IMR-90 (cell line): Measurements from ENCODE around the gene FUT7. TPM values are rescaled to one million over a fixed set of nuclear protein-coding genes. Genes with fewer than 3 reads are reported as not detected.

Source experiments
- ATAC-seq: fragments of 200-7000 bp; cut with Tn5 transposase; 2 replicates; pipeline ENCODE4 v1.9.1; 2020; ENCODE audit warnings: low read depth, mild to moderate bottlenecking, moderate library complexity
- BruUV-seq: library from RNA; stranded (reverse); fragments of 400-500 nt; replicated peaks from 2 replicates; lab custom pipeline; 2021; lab: Mats Ljungman, UMichigan
- CTCF ChIA-PET: fragments of 300-600 bp; formaldehyde crosslinking; extraction: SDS; loops from one replicate; lab custom pipeline; 2021; ENCODE audit warnings: antibody characterized with exemption; lab: Yijun Ruan, JAX
- POLR2A ChIA-PET: fragments of 300-600 bp; sonication (Branson Sonifier 250); formaldehyde crosslinking; loops from one replicate; lab custom pipeline; 2022; ENCODE audit warnings: antibody characterized with exemption; ENCODE audit not compliant: unreplicated experiment; lab: Charles Lee
- DNase-seq: peaks from one replicate; pipeline ENCODE4 v3.0.0; 2013
- H2AFZ ChIP-seq: replicated peaks from 2 replicates; pipeline ENCODE3; 2013; ENCODE audit warnings: low read length, mild to moderate bottlenecking; ENCODE audit not compliant: poor library complexity
- H2AK5ac ChIP-seq: 2 replicates; pipeline ENCODE4 v1.6.1; 2013; ENCODE audit warnings: low read depth, low read length, inconsistent platforms
- H2AK9ac ChIP-seq: replicated peaks from 2 replicates; pipeline ENCODE3; 2013; ENCODE audit warnings: mild to moderate bottlenecking, low read depth, low read length, moderate library complexity; ENCODE audit not compliant: poor library complexity
- H2BK120ac ChIP-seq: 2 replicates; pipeline ENCODE4 v1.6.1; 2013; ENCODE audit warnings: low read depth, low read length, inconsistent platforms
- H2BK15ac ChIP-seq: 3 replicates; pipeline ENCODE4 v1.6.1; 2013; ENCODE audit warnings: low read depth, low read length, inconsistent platforms
- H2BK20ac ChIP-seq: 2 replicates; pipeline ENCODE4 v1.6.1; 2013; ENCODE audit warnings: low read depth, mild to moderate bottlenecking, inconsistent platforms, low read length, moderate library complexity
- H2BK5ac ChIP-seq: 2 replicates; pipeline ENCODE4 v1.6.1; 2013; ENCODE audit warnings: mild to moderate bottlenecking, low read depth, low read length, inconsistent platforms; ENCODE audit not compliant: poor library complexity, severe bottlenecking
- H3K14ac ChIP-seq: replicated peaks from 2 replicates; pipeline ENCODE4 v1.6.1; 2013; ENCODE audit warnings: low read depth, low read length, inconsistent platforms
- H3K18ac ChIP-seq: 2 replicates; pipeline ENCODE4 v1.6.1; 2013; ENCODE audit warnings: low read depth, low read length, control low read depth
- H3K23ac ChIP-seq: 2 replicates; pipeline ENCODE4 v1.6.1; 2013; ENCODE audit warnings: low read depth, low read length, inconsistent platforms
- H3K27ac ChIP-seq: 2 replicates; pipeline ENCODE4 v1.5.1; 2013; ENCODE audit warnings: mild to moderate bottlenecking, control low read depth, low read length; ENCODE audit not compliant: insufficient read depth
- H3K27me3 ChIP-seq: 2 replicates; pipeline ENCODE4 v1.6.1; 2013; ENCODE audit warnings: low read length; ENCODE audit not compliant: control insufficient read depth, insufficient read depth
- H3K36me3 ChIP-seq: 2 replicates; pipeline ENCODE4 v1.6.1; 2013; ENCODE audit warnings: low read length, mixed read lengths; ENCODE audit not compliant: control insufficient read depth, insufficient read depth
- H3K4ac ChIP-seq: 2 replicates; pipeline ENCODE4 v1.6.1; 2013; ENCODE audit warnings: low read depth, low read length, inconsistent platforms
- H3K4me1 ChIP-seq: 2 replicates; pipeline ENCODE4 v1.6.1; 2013; ENCODE audit warnings: low read length, mixed read lengths; ENCODE audit not compliant: control insufficient read depth, insufficient read depth
- H3K4me2 ChIP-seq: 2 replicates; pipeline ENCODE4 v1.6.1; 2013; ENCODE audit warnings: low read depth, mild to moderate bottlenecking, control low read depth, low read length, moderate library complexity
- H3K4me3 ChIP-seq: 2 replicates; pipeline ENCODE4 v1.5.1; 2013; ENCODE audit warnings: low read depth, mild to moderate bottlenecking, control low read depth, low read length, moderate library complexity; ENCODE audit not compliant: insufficient read depth
- H3K56ac ChIP-seq: 2 replicates; pipeline ENCODE4 v1.6.1; 2013; ENCODE audit warnings: low read length, inconsistent platforms; ENCODE audit not compliant: insufficient read depth; ENCODE audit errors: extremely low read depth
- H3K79me1 ChIP-seq, 2 experiments: 2 replicates each; pipeline ENCODE4 v1.6.1; 2013; ENCODE audit warnings: low read length in 2 of 2, inconsistent platforms in 1 of 2, low read depth in 1 of 2
- H3K9ac ChIP-seq: 2 replicates; pipeline ENCODE4 v1.6.1; 2013; ENCODE audit warnings: low read depth, low read length, control low read depth
- H3K9me1 ChIP-seq: 2 replicates; pipeline ENCODE4 v1.6.1; 2013; ENCODE audit warnings: low read length, inconsistent platforms; ENCODE audit not compliant: insufficient read depth
- H3K9me3 ChIP-seq: 2 replicates; pipeline ENCODE4 v1.6.1; 2013; ENCODE audit warnings: low read length; ENCODE audit not compliant: control insufficient read depth, insufficient read depth
- H4K20me1 ChIP-seq: 2 replicates; pipeline ENCODE4 v1.6.1; 2013; ENCODE audit warnings: low read length, inconsistent platforms; ENCODE audit not compliant: insufficient read depth
- H4K5ac ChIP-seq: 2 replicates; pipeline ENCODE4 v1.6.1; 2013; ENCODE audit warnings: mild to moderate bottlenecking, low read depth, low read length, control low read depth
- H4K8ac ChIP-seq, 2 experiments: 2 replicates each; pipeline ENCODE4 v1.6.1; 2013; ENCODE audit warnings: low read depth in 2 of 2, low read length in 2 of 2, control low read depth in 1 of 2, inconsistent platforms in 1 of 2
- H4K91ac ChIP-seq: 2 replicates; pipeline ENCODE4 v1.6.1; 2013; ENCODE audit warnings: low read depth, low read length, inconsistent platforms; ENCODE audit not compliant: insufficient read depth
- NFE2L2 ChIP-seq: fragments of 150-350 bp; IDR thresholded peaks from 2 replicates; pipeline ENCODE4 v1.6.1; 2016; ENCODE audit warnings: low read depth, mild to moderate bottlenecking, low read length
- RAD21 ChIP-seq: IDR thresholded peaks from 2 replicates; pipeline ENCODE4 v1.6.1; 2012; ENCODE audit warnings: low read length, improper control_type of control experiment
- RCOR1 ChIP-seq: IDR thresholded peaks from 2 replicates; pipeline ENCODE4 v1.6.1; 2012; ENCODE audit warnings: mild to moderate bottlenecking, low read length, improper control_type of control experiment; ENCODE audit not compliant: insufficient replicate concordance
- SMC3 ChIP-seq: fragments of 150-350 bp; IDR thresholded peaks from 2 replicates; pipeline ENCODE4 v1.6.1; 2016; ENCODE audit warnings: low read depth, mild to moderate bottlenecking, antibody characterized with exemption, low read length, moderate library complexity
- WGBS, 2 experiments: methylation state at CpG; one replicate each; pipeline versions ENCODE4 v1.1.5 to v1.1.7; 2013; ENCODE audit warnings: missing lambda C conversion rate in 2 of 2; ENCODE audit not compliant: insufficient read length in 1 of 2; ENCODE audit errors: extremely low coverage in 2 of 2; 5-methylcytosine and 5-hydroxymethylcytosine counted together
- dilution Hi-C: fragments of 300-500 bp; cut with HindIII; formaldehyde crosslinking; loops from one replicate; pipeline ENCODE4 v1.14.3; 2018; ENCODE audit warnings: low sequenced_read_pairs; ENCODE audit not compliant: unreplicated experiment
- in situ Hi-C: fragments of 300-500 bp; cut with MboI; formaldehyde crosslinking; loops from 3 replicates; pipeline ENCODE4 v1.14.3; 2019; ENCODE audit warnings: low sequenced_read_pairs, inconsistent platforms, mixed read lengths
- intact Hi-C: fragments of 100-400 bp; cut with micrococcal nuclease; formaldehyde crosslinking; loops from 2 replicates; pipeline ENCODE4 v1.10.0; 2022
- polyA plus RNA-seq, 3 experiments: library from polyadenylated mRNA; depleted of rRNA; stranded (reverse); fragments of >200 nt; gene quantifications; 2 replicates each; pipeline ENCODE4 v1.2.3, GENCODE V29; 2012; ENCODE audit warnings: low replicate concordance in 1 of 3
- total RNA-seq: library from RNA; depleted of rRNA; stranded (reverse); fragments of >200 nt; gene quantifications from 2 replicates; pipeline ENCODE4 v1.2.3, GENCODE V29; 2012
- TF ChIP-seq, protein P1 (sequence below): fragments of 150-350 bp; IDR thresholded peaks from 2 replicates; pipeline ENCODE4 v1.6.1; 2017; ENCODE audit warnings: mild to moderate bottlenecking, antibody characterized with exemption, low read length, low read depth
- TF ChIP-seq, protein P2 (sequence below): conservative IDR thresholded peaks from 2 replicates; pipeline ENCODE4 v1.5.1; 2012; ENCODE audit warnings: mild to moderate bottlenecking, low read depth, low read length, improper control_type of control experiment

The FUT7 gene
- total and polyA plus RNA-seq, 2 of the 4 experiments (the other 2 are of a cell fraction), result not detected

DNA sequence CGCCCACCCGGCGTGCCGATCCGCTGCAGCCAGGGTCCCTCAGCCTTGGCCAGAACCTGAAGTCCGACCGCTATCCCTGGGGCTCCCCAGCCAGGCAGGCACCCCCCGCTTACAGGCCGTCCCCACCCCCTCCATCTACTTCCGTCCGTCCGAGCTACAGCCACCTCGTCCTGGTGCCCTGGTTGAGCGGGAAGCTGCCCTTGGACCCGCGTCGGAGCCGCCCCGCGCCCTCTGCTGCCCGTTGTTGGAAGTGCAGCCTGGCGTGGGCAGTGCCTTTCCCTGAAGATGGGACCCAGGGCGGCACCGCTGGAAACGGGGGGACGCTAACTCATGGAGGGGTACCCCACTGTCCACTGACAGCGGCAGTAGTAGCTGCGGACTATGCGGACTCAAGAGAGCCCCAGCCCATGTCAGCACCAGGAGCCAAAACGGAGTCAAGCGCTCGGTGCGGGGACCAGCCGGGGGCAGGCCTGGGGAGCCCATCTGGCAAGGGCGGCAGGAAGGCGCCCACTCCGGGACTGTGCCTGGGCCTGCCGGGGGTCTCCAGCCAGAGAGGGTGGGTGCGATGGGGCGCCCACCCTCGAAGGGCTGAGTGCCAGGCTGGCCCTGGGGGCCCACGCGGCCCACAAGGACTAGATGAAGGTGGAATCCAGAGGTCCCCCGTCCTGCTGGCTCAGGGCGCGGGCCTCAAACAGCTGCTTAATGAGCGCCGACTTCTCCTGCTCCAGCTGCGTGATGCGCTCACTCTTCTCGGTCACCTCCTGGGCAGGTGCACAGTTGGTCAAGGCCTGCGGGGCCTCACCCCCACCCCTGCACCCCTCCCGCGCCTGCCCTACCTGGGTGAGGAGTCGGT lies 32.4 kb upstream of the FUT7 start:
- ATAC-seq, result peak; percentile 95
- dilution Hi-C loops, result no loop called here
- CTCF ChIA-PET, result interaction anchor here (0.7 to 1.9 kb wide), 8 partner anchors 9 to 125 kb away, joined by 3 to 17 read pairs (median 4); partner anchors contain the start of genes MAN1B1, NPDC1 and UAP1L1

More for the DNA sequence above, 32.4 kb upstream of the FUT7 start:
- Histone ChIP-seq H4K20me1 (no peaks in the 10 kb centered on the region), H2AK5ac (no peak overlapping the region), H2AK9ac (peak overlapping the region; percentile 37), H3K4ac (no peak overlapping the region), H3K27ac (no peak overlapping the region), H3K36me3 (no peaks in the 10 kb centered on the region), H3K23ac (no peak overlapping the region), H2BK120ac (no peak overlapping the region), H4K8ac (no peak overlapping the region), H3K9me3 (no peaks in the 10 kb centered on the region), H2BK15ac (no peak overlapping the region), H3K4me3 (no peak overlapping the region), H4K91ac (no peak overlapping the region), H2AFZ (peak overlapping the region; percentile 71), H2BK5ac (no peak overlapping the region), H2BK20ac (no peak overlapping the region), H3K14ac (no peak overlapping the region), H3K79me1 (peaks cover 2 to 7% of the 10 kb centered on the region in 2 experiments; a peak in 3 of 4 replicates), H3K4me1 (no peaks in the 10 kb centered on the region), H3K9me1 (no peaks in the 10 kb centered on the region), H3K9ac (no peak overlapping the region), H4K5ac (no peak overlapping the region), H3K56ac (no peak overlapping the region), H3K4me2 (no peak overlapping the region), H3K27me3 (no peaks in the 10 kb centered on the region), H3K18ac (no peak overlapping the region)
- POLR2A ChIA-PET, result no interaction called here
- TF ChIP-seq, protein P1, sequence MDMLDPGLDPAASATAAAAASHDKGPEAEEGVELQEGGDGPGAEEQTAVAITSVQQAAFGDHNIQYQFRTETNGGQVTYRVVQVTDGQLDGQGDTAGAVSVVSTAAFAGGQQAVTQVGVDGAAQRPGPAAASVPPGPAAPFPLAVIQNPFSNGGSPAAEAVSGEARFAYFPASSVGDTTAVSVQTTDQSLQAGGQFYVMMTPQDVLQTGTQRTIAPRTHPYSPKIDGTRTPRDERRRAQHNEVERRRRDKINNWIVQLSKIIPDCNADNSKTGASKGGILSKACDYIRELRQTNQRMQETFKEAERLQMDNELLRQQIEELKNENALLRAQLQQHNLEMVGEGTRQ, result no peak
- TF ChIP-seq NFE2L2 (no peak), SMC3 (peak; percentile 81), RCOR1 (no peak), RAD21 (peak; percentile 67)
- TF ChIP-seq, protein P2, sequence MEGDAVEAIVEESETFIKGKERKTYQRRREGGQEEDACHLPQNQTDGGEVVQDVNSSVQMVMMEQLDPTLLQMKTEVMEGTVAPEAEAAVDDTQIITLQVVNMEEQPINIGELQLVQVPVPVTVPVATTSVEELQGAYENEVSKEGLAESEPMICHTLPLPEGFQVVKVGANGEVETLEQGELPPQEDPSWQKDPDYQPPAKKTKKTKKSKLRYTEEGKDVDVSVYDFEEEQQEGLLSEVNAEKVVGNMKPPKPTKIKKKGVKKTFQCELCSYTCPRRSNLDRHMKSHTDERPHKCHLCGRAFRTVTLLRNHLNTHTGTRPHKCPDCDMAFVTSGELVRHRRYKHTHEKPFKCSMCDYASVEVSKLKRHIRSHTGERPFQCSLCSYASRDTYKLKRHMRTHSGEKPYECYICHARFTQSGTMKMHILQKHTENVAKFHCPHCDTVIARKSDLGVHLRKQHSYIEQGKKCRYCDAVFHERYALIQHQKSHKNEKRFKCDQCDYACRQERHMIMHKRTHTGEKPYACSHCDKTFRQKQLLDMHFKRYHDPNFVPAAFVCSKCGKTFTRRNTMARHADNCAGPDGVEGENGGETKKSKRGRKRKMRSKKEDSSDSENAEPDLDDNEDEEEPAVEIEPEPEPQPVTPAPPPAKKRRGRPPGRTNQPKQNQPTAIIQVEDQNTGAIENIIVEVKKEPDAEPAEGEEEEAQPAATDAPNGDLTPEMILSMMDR, result peak; percentile 83
- in situ Hi-C loops, result no loop called here
- DNase-seq, result no peak
- BruUV-seq, result no TSS peak
- 21% methylated on average over 27 of the region's 55 CpGs; no CpG with 5 or more reads in 1 of the 2 experiments for WGBS, 2 experiments
- intact Hi-C loops, result no loop called here
